IMR-90 (cell line): ENCODE results near the gene ZNF99. TPM values are rescaled to one million over a fixed set of nuclear protein-coding genes. Genes with fewer than 3 reads are reported as not detected.

ENCODE experiments used
- ATAC-seq: fragments of 200-7000 bp; cut with Tn5 transposase; 2 replicates; pipeline ENCODE4 v1.9.1; 2020; ENCODE audit warnings: low read depth, mild to moderate bottlenecking, moderate library complexity
- BruUV-seq: library from RNA; stranded (reverse); fragments of 400-500 nt; replicated peaks from 2 replicates; lab custom pipeline; 2021; lab: Mats Ljungman, UMichigan
- CTCF ChIA-PET: fragments of 300-600 bp; formaldehyde crosslinking; extraction: SDS; loops from one replicate; lab custom pipeline; 2021; ENCODE audit warnings: antibody characterized with exemption; lab: Yijun Ruan, JAX
- POLR2A ChIA-PET: fragments of 300-600 bp; sonication (Branson Sonifier 250); formaldehyde crosslinking; loops from one replicate; lab custom pipeline; 2022; ENCODE audit warnings: antibody characterized with exemption; ENCODE audit not compliant: unreplicated experiment; lab: Charles Lee
- DNase-seq: peaks from one replicate; pipeline ENCODE4 v3.0.0; 2013
- H2AFZ ChIP-seq: replicated peaks from 2 replicates; pipeline ENCODE3; 2013; ENCODE audit warnings: low read length, mild to moderate bottlenecking; ENCODE audit not compliant: poor library complexity
- H2AK5ac ChIP-seq: 2 replicates; pipeline ENCODE4 v1.6.1; 2013; ENCODE audit warnings: low read depth, low read length, inconsistent platforms
- H2AK9ac ChIP-seq: replicated peaks from 2 replicates; pipeline ENCODE3; 2013; ENCODE audit warnings: mild to moderate bottlenecking, low read depth, low read length, moderate library complexity; ENCODE audit not compliant: poor library complexity
- H2BK120ac ChIP-seq: 2 replicates; pipeline ENCODE4 v1.6.1; 2013; ENCODE audit warnings: low read depth, low read length, inconsistent platforms
- H2BK15ac ChIP-seq: 3 replicates; pipeline ENCODE4 v1.6.1; 2013; ENCODE audit warnings: low read depth, low read length, inconsistent platforms
- H2BK20ac ChIP-seq: 2 replicates; pipeline ENCODE4 v1.6.1; 2013; ENCODE audit warnings: low read depth, mild to moderate bottlenecking, inconsistent platforms, low read length, moderate library complexity
- H2BK5ac ChIP-seq: 2 replicates; pipeline ENCODE4 v1.6.1; 2013; ENCODE audit warnings: mild to moderate bottlenecking, low read depth, low read length, inconsistent platforms; ENCODE audit not compliant: poor library complexity, severe bottlenecking
- H3K14ac ChIP-seq: replicated peaks from 2 replicates; pipeline ENCODE4 v1.6.1; 2013; ENCODE audit warnings: low read depth, low read length, inconsistent platforms
- H3K18ac ChIP-seq: 2 replicates; pipeline ENCODE4 v1.6.1; 2013; ENCODE audit warnings: low read depth, low read length, control low read depth
- H3K23ac ChIP-seq: 2 replicates; pipeline ENCODE4 v1.6.1; 2013; ENCODE audit warnings: low read depth, low read length, inconsistent platforms
- H3K27ac ChIP-seq: 2 replicates; pipeline ENCODE4 v1.5.1; 2013; ENCODE audit warnings: mild to moderate bottlenecking, control low read depth, low read length; ENCODE audit not compliant: insufficient read depth
- H3K27me3 ChIP-seq: 2 replicates; pipeline ENCODE4 v1.6.1; 2013; ENCODE audit warnings: low read length; ENCODE audit not compliant: control insufficient read depth, insufficient read depth
- H3K36me3 ChIP-seq: 2 replicates; pipeline ENCODE4 v1.6.1; 2013; ENCODE audit warnings: low read length, mixed read lengths; ENCODE audit not compliant: control insufficient read depth, insufficient read depth
- H3K4ac ChIP-seq: 2 replicates; pipeline ENCODE4 v1.6.1; 2013; ENCODE audit warnings: low read depth, low read length, inconsistent platforms
- H3K4me1 ChIP-seq: 2 replicates; pipeline ENCODE4 v1.6.1; 2013; ENCODE audit warnings: low read length, mixed read lengths; ENCODE audit not compliant: control insufficient read depth, insufficient read depth
- H3K4me2 ChIP-seq: 2 replicates; pipeline ENCODE4 v1.6.1; 2013; ENCODE audit warnings: low read depth, mild to moderate bottlenecking, control low read depth, low read length, moderate library complexity
- H3K4me3 ChIP-seq: 2 replicates; pipeline ENCODE4 v1.5.1; 2013; ENCODE audit warnings: low read depth, mild to moderate bottlenecking, control low read depth, low read length, moderate library complexity; ENCODE audit not compliant: insufficient read depth
- H3K56ac ChIP-seq: 2 replicates; pipeline ENCODE4 v1.6.1; 2013; ENCODE audit warnings: low read length, inconsistent platforms; ENCODE audit not compliant: insufficient read depth; ENCODE audit errors: extremely low read depth
- H3K79me1 ChIP-seq, 2 experiments: 2 replicates each; pipeline ENCODE4 v1.6.1; 2013; ENCODE audit warnings: low read length in 2 of 2, inconsistent platforms in 1 of 2, low read depth in 1 of 2
- H3K9ac ChIP-seq: 2 replicates; pipeline ENCODE4 v1.6.1; 2013; ENCODE audit warnings: low read depth, low read length, control low read depth
- H3K9me1 ChIP-seq: 2 replicates; pipeline ENCODE4 v1.6.1; 2013; ENCODE audit warnings: low read length, inconsistent platforms; ENCODE audit not compliant: insufficient read depth
- H3K9me3 ChIP-seq: 2 replicates; pipeline ENCODE4 v1.6.1; 2013; ENCODE audit warnings: low read length; ENCODE audit not compliant: control insufficient read depth, insufficient read depth
- H4K20me1 ChIP-seq: 2 replicates; pipeline ENCODE4 v1.6.1; 2013; ENCODE audit warnings: low read length, inconsistent platforms; ENCODE audit not compliant: insufficient read depth
- H4K5ac ChIP-seq: 2 replicates; pipeline ENCODE4 v1.6.1; 2013; ENCODE audit warnings: mild to moderate bottlenecking, low read depth, low read length, control low read depth
- H4K8ac ChIP-seq, 2 experiments: 2 replicates each; pipeline ENCODE4 v1.6.1; 2013; ENCODE audit warnings: low read depth in 2 of 2, low read length in 2 of 2, control low read depth in 1 of 2, inconsistent platforms in 1 of 2
- H4K91ac ChIP-seq: 2 replicates; pipeline ENCODE4 v1.6.1; 2013; ENCODE audit warnings: low read depth, low read length, inconsistent platforms; ENCODE audit not compliant: insufficient read depth
- CEBPB ChIP-seq: IDR thresholded peaks from 2 replicates; pipeline ENCODE4 v1.6.1; 2012; ENCODE audit warnings: low read depth, low read length, improper control_type of control experiment
- CHD1 ChIP-seq: IDR thresholded peaks from 2 replicates; pipeline ENCODE4 v1.6.1; 2012; ENCODE audit warnings: low read depth, low read length, improper control_type of control experiment
- CTCF ChIP-seq: conservative IDR thresholded peaks from 2 replicates; pipeline ENCODE4 v1.5.1; 2012; ENCODE audit warnings: mild to moderate bottlenecking, low read depth, low read length, improper control_type of control experiment
- MAFK ChIP-seq: IDR thresholded peaks from 2 replicates; pipeline ENCODE4 v1.6.1; 2012; ENCODE audit warnings: low read depth, low read length, improper control_type of control experiment
- MXI1 ChIP-seq: IDR thresholded peaks from 2 replicates; pipeline ENCODE4 v1.6.1; 2012; ENCODE audit warnings: low read depth, mild to moderate bottlenecking, low read length, moderate library complexity, borderline replicate concordance
- POLR2A ChIP-seq: IDR thresholded peaks from 2 replicates; pipeline ENCODE4 v1.6.1; 2012; ENCODE audit warnings: mild to moderate bottlenecking, low read depth, low read length
- RCOR1 ChIP-seq: IDR thresholded peaks from 2 replicates; pipeline ENCODE4 v1.6.1; 2012; ENCODE audit warnings: mild to moderate bottlenecking, low read length, improper control_type of control experiment; ENCODE audit not compliant: insufficient replicate concordance
- RFX5 ChIP-seq: IDR thresholded peaks from 2 replicates; pipeline ENCODE4 v1.8.0; 2012; ENCODE audit warnings: low read depth, mild to moderate bottlenecking, low read length, moderate library complexity
- USF2 ChIP-seq: fragments of 150-350 bp; IDR thresholded peaks from 2 replicates; pipeline ENCODE4 v1.6.1; 2017; ENCODE audit warnings: mild to moderate bottlenecking, antibody characterized with exemption, low read length, low read depth
- WGBS, 2 experiments: methylation state at CpG; one replicate each; pipeline versions ENCODE4 v1.1.5 to v1.1.7; 2013; ENCODE audit warnings: missing lambda C conversion rate in 2 of 2; ENCODE audit not compliant: insufficient read length in 1 of 2; ENCODE audit errors: extremely low coverage in 2 of 2; 5-methylcytosine and 5-hydroxymethylcytosine counted together
- dilution Hi-C: fragments of 300-500 bp; cut with HindIII; formaldehyde crosslinking; loops from one replicate; pipeline ENCODE4 v1.14.3; 2018; ENCODE audit warnings: low sequenced_read_pairs; ENCODE audit not compliant: unreplicated experiment
- in situ Hi-C: fragments of 300-500 bp; cut with MboI; formaldehyde crosslinking; loops from 3 replicates; pipeline ENCODE4 v1.14.3; 2019; ENCODE audit warnings: low sequenced_read_pairs, inconsistent platforms, mixed read lengths
- intact Hi-C: fragments of 100-400 bp; cut with micrococcal nuclease; formaldehyde crosslinking; loops from 2 replicates; pipeline ENCODE4 v1.10.0; 2022
- polyA plus RNA-seq, 3 experiments: library from polyadenylated mRNA; depleted of rRNA; stranded (reverse); fragments of >200 nt; gene quantifications; 2 replicates each; pipeline ENCODE4 v1.2.3, GENCODE V29; 2012; ENCODE audit warnings: low replicate concordance in 1 of 3
- total RNA-seq: library from RNA; depleted of rRNA; stranded (reverse); fragments of >200 nt; gene quantifications from 2 replicates; pipeline ENCODE4 v1.2.3, GENCODE V29; 2012

Gene ZNF99
- total and polyA plus RNA-seq, 2 of the 4 experiments (the other 2 are of a cell fraction), result not detected

- H4K91ac ChIP-seq, result no peak within 1 kb of the TSS
- no peak within 1 kb of the TSS for H3K14ac ChIP-seq
- no TSS peak for BruUV-seq
- H4K8ac ChIP-seq, result no peak within 1 kb of the TSS
- in situ Hi-C loops (no loop called here), intact Hi-C loops (no loop called here), dilution Hi-C loops (no loop called here)
- H3K9me1 ChIP-seq, result no peaks in the 10 kb centered on the region
- H3K27me3 ChIP-seq, result no peaks in the 10 kb centered on the region
- no peak within 1 kb of the TSS for H3K4ac ChIP-seq
- H2BK120ac ChIP-seq, result no peak within 1 kb of the TSS
- no peak within 1 kb of the TSS for H3K23ac ChIP-seq
- no peak within 1 kb of the TSS for H2BK5ac ChIP-seq
- no peak within 1 kb of the TSS for H3K56ac ChIP-seq
- no peak for TF ChIP-seq CTCF
- no peak for TF ChIP-seq CHD1
- no peak for TF ChIP-seq RFX5
- no peak for TF ChIP-seq MXI1
- no peak for TF ChIP-seq RCOR1
- no peak for TF ChIP-seq CEBPB
- TF ChIP-seq POLR2A, result no peak
- TF ChIP-seq USF2, result no peak
- no peak for TF ChIP-seq MAFK
- no peak within 1 kb of the TSS for H3K27ac ChIP-seq
- POLR2A ChIA-PET, result no interaction called here
- H3K36me3 ChIP-seq, result no peaks in the 10 kb centered on the region
- no peaks in the 10 kb centered on the region for H4K20me1 ChIP-seq
- H2AK5ac ChIP-seq, result no peak within 1 kb of the TSS
- H3K18ac ChIP-seq, result no peak within 1 kb of the TSS
- no peaks in the 10 kb centered on the region for H3K79me1 ChIP-seq
- DNase-seq (no peak), ATAC-seq (no peak)
- no peak within 1 kb of the TSS for H3K4me2 ChIP-seq
- H4K5ac ChIP-seq, result no peak within 1 kb of the TSS
- no peak within 1 kb of the TSS for H3K9ac ChIP-seq
- H3K4me1 ChIP-seq, result no peaks in the 10 kb centered on the region
- H2BK20ac ChIP-seq, result no peak within 1 kb of the TSS
- no peak within 1 kb of the TSS for H2BK15ac ChIP-seq
- no peak within 1 kb of the TSS for H2AFZ ChIP-seq
- H3K4me3 ChIP-seq, result no peak within 1 kb of the TSS
- CTCF ChIA-PET, result no interaction called here
- 40% methylated on average over 1 of the region's 31 CpGs; no CpG with 5 or more reads in 1 of the 2 experiments for WGBS, 2 experiments
- no peak within 1 kb of the TSS for H2AK9ac ChIP-seq
- H3K9me3 ChIP-seq, result peaks cover 29% of the 10 kb centered on the region
Measured at GRCh38 chr19:22832031-22832762, 48.2 kb upstream of the ZNF99 start, which contains the start of gene ZNF723. Gene ZNF723, plus strand, starts transcription at chr19:22832291. Its CDS starts 89 bp downstream, at chr19:22832380.
